Mesothelial cell of epicardium (in vitro differentiated cells): ENCODE results near the gene C3orf20. TPM values are rescaled to one million over a fixed set of nuclear protein-coding genes. Genes with fewer than 3 reads are reported as not detected.

Experiments used
- DNase-seq, 2 experiments: peaks; one replicate each; pipeline ENCODE4 v3.0.0; 2021; ENCODE audit warnings: low spot score in 2 of 2; ENCODE audit not compliant: unreplicated experiment in 2 of 2
- H3K27ac Mint-ChIP-seq: 2 replicates; pipeline ENCODE4 v1.8.0; 2021; ENCODE audit warnings: mixed read lengths
- H3K27me3 Mint-ChIP-seq: 2 replicates; pipeline ENCODE4 v1.8.0; 2021; ENCODE audit warnings: low read depth, mixed read lengths
- H3K36me3 Mint-ChIP-seq: 2 replicates; pipeline ENCODE4 v1.8.0; 2021; ENCODE audit warnings: mixed read lengths
- H3K4me1 Mint-ChIP-seq: 2 replicates; pipeline ENCODE4 v1.8.0; 2021; ENCODE audit warnings: mixed read lengths
- H3K4me3 Mint-ChIP-seq: 2 replicates; pipeline ENCODE4 v1.8.0; 2021; ENCODE audit warnings: mild to moderate bottlenecking, moderate library complexity, mixed read lengths
- H3K9me3 Mint-ChIP-seq: 2 replicates; pipeline ENCODE4 v1.8.0; 2021; ENCODE audit warnings: mixed read lengths
- total RNA-seq: library from RNA; stranded (reverse); gene quantifications from 3 replicates; pipeline ENCODE4 v1.2.1, GENCODE V29; 2021
- TF ChIP-seq, protein P1 (sequence below): fragments of 200-600 bp; sonication (generic); IDR thresholded peaks from one replicate; pipeline ENCODE4 v1.5.0; 2021; ENCODE audit warnings: antibody characterized with exemption; ENCODE audit not compliant: unreplicated experiment

C3orf20 gene
- total RNA-seq, 1 donor from 2014 or later = 0.13 TPM

DNA sequence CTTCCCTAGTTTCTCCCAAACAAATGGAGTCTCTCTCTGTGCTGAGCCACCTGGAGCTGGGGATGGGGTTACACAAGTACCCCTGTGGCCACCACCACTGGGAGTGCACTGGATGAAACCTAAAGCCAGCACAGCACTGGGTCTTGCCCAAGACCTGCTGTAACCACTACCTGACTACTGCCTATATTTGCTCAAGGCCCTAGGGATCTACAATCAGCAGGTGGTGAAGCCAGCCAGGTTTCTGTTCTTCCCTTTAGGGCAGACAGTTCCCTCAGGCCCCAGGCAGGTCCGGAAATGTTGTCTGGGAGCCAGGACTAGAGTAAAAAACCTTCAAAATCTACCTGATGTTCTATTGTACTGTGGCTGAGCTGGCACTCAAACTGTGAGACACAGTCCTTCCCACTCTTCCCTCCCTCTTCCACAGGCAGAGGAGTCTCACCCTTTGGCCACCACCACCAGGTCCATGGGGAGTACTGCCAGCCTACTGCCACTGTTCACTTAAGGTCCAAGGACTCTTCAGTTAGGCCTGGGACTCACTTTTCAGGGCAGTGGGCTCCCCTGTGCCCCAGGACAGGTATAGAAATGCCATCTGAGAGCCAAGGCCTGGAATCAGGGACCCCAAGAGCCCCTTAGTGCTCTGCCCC, 23.8 kb downstream of the C3orf20 start:
- DNase-seq = no peak
- peaks cover 14% of the 10 kb centered on the region for H3K9me3 Mint-ChIP-seq
- peaks cover 26% of the 10 kb centered on the region for H3K27me3 Mint-ChIP-seq
- H3K4me1 Mint-ChIP-seq = no peaks in the 10 kb centered on the region
- TF ChIP-seq, protein P1, sequence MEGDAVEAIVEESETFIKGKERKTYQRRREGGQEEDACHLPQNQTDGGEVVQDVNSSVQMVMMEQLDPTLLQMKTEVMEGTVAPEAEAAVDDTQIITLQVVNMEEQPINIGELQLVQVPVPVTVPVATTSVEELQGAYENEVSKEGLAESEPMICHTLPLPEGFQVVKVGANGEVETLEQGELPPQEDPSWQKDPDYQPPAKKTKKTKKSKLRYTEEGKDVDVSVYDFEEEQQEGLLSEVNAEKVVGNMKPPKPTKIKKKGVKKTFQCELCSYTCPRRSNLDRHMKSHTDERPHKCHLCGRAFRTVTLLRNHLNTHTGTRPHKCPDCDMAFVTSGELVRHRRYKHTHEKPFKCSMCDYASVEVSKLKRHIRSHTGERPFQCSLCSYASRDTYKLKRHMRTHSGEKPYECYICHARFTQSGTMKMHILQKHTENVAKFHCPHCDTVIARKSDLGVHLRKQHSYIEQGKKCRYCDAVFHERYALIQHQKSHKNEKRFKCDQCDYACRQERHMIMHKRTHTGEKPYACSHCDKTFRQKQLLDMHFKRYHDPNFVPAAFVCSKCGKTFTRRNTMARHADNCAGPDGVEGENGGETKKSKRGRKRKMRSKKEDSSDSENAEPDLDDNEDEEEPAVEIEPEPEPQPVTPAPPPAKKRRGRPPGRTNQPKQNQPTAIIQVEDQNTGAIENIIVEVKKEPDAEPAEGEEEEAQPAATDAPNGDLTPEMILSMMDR = no peak
- no peaks in the 10 kb centered on the region for H3K36me3 Mint-ChIP-seq
- no peak overlapping the region for H3K4me3 Mint-ChIP-seq
- no peak overlapping the region for H3K27ac Mint-ChIP-seq

DNA sequence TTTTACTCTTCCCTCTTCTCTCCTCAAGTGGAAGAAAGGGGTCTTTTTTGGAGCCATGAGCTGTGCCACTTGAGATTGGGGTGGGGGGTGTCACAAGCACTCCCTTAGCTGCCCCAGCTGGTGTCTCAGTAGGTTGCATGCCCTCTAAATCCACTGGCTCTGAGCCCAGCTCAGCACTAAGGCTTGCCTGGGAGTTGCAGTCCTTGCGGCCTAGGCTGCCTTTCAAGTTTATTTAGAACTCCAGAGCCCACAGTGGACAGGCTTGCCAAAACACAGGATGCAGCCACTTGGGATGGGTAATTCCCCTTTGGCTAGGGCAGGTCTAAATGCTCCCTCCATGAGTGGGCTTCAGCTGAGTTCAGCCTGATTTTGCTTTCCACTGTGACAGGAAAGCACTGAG, 24.7 kb downstream of the C3orf20 start:
- Mint-ChIP-seq H3K36me3 (no peaks in the 10 kb centered on the region), H3K4me1 (no peaks in the 10 kb centered on the region), H3K27ac (no peak overlapping the region), H3K27me3 (peaks cover 19% of the 10 kb centered on the region), H3K9me3 (peaks cover 5% of the 10 kb centered on the region), H3K4me3 (no peak overlapping the region)
- TF ChIP-seq, protein P1 = no peak
- no peak for DNase-seq

DNA sequence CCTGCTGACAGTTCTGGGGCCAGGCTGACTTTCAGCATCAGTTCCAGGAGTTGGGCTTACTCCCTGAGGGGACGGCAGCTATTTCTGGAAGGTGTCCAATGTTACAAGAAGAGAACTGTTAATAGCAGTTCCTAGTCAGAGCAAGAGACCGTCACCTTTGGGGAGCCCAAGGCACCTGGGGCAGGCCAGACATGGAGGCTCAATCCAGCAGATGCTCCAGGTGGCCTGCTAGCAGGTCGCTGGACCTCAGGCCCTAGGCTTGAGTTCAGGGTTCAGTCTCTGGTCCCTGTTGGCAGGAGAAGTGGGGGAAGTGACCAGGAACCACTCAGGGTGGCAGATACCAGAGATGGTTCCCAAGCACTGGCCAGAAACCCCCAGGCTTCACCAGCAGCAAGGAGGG, 25.9 kb downstream of the C3orf20 start:
- no peak overlapping the region for H3K27ac Mint-ChIP-seq
- peaks cover 5% of the 10 kb centered on the region for H3K9me3 Mint-ChIP-seq
- no peaks in the 10 kb centered on the region for H3K4me1 Mint-ChIP-seq
- H3K36me3 Mint-ChIP-seq = no peaks in the 10 kb centered on the region
- no peak overlapping the region for H3K4me3 Mint-ChIP-seq
- H3K27me3 Mint-ChIP-seq = peaks cover 14% of the 10 kb centered on the region
- DNase-seq = no peak
- TF ChIP-seq, protein P1 = no peak

DNA sequence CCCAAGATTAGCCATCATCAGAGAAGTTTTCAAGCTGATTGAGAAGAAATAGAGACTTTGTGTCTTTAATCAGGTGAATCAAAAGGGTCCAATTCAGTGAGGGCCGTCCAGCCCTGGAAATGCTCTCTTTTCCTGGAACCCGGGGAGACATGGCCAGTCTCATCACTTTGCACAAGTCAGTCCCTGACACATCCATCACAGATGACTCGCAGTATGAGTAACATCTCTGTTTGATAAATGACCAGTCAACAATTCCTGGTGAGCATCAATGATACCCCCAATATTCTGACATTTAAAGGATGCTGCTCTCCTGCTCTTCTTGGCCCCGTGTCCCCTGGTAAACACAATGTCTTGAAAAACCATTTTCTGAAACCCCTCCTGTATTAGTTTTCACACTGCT, 26.7 kb downstream of the C3orf20 start:
- TF ChIP-seq, protein P1 = no peak
- Mint-ChIP-seq H3K4me3 (no peak overlapping the region), H3K4me1 (no peaks in the 10 kb centered on the region), H3K9me3 (peaks cover 5% of the 10 kb centered on the region), H3K36me3 (no peaks in the 10 kb centered on the region), H3K27ac (no peak overlapping the region), H3K27me3 (peaks cover 14% of the 10 kb centered on the region)
- no peak for DNase-seq

DNA sequence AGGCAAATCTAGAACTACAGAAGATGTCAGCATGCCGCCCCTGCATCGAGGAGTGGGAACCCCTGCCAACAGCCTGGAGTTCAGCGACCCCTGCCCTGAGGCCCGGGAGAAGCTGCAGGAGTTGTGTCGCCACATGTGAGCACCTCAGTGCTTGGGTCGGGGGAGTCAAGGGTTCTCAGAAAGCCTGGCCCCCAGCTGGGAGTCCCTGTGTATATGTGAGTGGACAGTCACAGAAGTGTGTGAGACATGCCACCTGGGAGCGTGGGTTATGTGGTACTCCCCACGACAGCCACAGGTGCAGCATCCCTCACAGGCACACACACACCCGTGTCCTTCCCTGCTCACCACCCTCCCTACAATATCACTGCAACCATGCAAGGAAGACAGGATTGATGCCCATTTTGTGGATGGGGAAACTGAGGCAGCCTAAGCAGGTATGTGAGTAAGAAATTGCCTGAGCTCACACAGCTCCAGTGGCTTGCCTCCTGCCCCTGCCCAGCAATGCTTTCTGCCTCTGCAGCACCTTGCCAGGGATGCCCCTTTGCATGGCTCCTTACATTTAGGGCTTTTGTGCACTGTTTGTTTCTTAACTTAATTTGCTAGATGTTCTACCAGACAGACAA, 28.3 kb downstream of the C3orf20 start:
- H3K27ac Mint-ChIP-seq = no peak overlapping the region
- H3K27me3 Mint-ChIP-seq = peaks cover 10% of the 10 kb centered on the region
- TF ChIP-seq, protein P1 = no peak
- no peaks in the 10 kb centered on the region for H3K4me1 Mint-ChIP-seq
- H3K4me3 Mint-ChIP-seq = no peak overlapping the region
- no peak for DNase-seq
- H3K36me3 Mint-ChIP-seq = no peaks in the 10 kb centered on the region
- peaks cover 2% of the 10 kb centered on the region for H3K9me3 Mint-ChIP-seq
